Suppressor macrophage treated with lipopolysaccharide for 4 hours (primary cell): ENCODE results near the gene FADS6.
A peak's percentile ranks its signal among the peaks of the same experiment; 100 is the strongest.

Experiments
- DNase-seq: peaks from one replicate; pipeline ENCODE4 v3.0.0-alpha.2; 2020

The FADS6 gene, protein sequence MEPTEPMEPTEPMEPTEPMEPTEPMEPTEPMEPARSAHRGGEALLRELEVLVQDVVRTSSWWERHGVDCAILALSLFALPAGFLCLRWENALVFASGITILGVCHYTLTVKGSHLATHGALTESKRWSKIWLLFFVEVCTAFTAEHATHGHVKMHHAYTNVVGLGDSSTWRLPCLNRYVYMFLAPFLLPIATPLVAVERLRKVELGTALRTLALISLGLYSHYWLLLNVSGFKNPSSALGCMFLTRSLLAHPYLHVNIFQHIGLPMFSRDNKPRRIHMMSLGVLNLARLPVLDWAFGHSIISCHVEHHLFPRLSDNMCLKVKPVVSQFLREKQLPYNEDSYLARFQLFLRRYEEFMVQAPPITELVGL

DNA sequence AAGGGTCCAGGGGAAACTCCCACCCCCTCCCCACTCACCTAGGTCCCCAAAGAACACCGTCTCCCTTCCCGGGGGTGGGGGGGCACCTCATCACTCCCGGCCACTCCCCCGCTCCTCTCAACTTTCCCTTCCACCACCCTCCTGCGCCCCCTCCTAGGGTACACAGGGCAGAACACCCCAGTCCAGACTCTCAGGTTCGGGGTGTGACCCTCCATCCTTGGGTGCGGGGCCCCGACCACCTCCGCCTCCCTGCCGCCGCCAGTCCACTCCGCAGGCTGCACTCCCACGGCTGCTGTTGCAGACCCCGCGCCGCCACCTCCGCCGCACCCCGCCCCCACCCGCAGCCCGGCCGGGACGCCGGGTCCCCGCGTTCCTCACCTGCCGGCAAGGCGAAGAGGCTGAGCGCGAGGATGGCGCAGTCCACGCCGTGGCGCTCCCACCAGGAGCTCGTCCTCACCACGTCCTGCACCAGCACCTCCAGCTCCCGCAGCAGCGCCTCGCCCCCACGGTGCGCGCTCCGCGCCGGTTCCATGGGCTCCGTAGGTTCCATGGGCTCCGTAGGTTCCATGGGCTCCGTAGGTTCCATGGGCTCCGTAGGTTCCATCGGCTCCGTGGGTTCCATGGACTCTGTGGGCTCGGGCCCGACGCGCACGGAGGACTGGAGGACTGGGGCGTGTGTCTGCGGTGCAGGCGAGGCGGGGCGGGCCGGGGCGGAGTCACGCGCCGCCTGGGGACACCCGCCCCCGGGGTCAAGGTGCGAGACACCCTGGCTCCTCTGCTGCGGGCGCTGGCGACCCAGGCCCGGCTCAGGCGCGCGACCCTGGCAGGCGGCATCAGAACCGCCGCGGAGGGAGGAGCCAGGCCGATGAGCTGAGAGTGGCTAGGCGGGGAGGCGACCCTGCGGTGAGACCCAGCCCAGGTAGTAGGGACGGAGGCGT lies at the start of gene FADS6:
TSS of gene FADS6 (minus strand) at position 660 of the 938 bp plus-strand sequence. CDS start at position 622, 38 bp downstream.
- no peak for DNase-seq

DNA sequence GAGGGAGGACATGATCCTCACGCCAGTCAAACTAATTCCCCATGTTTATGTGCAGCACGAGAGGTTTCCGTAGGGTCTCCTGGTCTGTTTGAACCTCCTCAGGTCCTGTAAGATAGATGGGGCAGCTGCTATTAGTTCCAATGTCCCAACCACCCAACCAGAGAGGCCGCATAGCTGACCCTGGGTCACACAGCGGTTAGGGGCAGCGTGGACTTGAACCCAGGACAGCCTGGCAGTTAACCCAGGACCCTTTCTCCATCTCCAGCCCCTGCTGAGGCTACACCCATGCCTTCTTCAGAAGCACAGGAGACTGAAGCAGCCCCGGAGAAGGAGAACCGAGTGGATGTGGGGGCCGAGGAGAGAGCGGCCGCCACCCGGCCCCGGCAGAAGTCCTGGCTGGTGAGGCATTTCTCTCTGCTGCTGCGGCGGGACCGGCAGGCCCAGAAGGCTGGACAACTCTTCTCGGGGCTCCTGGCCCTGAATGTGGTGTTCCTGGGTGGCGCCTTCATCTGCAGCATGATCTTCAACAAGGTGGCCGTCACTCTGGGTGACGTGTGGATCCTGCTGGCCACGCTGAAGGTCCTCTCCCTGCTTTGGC lies 47.8 kb upstream of the FADS6 start:
- no peak for DNase-seq

DNA sequence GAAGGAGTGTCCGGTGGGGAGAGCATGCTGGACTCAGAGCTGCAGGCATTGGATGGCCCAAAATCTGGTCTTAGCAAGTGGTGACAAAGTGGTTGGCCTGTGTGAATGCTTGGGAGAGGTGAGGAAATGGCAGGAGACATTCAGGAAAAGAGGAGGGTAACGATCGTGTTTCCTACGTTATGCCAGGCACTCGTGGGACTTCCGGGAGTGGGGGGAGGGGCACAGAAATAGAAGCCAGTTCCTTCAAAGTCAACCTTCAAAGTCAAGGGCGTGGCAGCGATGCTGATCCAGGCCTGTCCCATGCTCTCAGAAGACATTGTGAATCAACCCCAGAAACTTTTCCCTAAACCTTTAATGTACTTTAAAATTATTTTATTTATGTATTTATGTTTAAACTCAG lies 46.1 kb upstream of the FADS6 start:
- no peak for DNase-seq

DNA sequence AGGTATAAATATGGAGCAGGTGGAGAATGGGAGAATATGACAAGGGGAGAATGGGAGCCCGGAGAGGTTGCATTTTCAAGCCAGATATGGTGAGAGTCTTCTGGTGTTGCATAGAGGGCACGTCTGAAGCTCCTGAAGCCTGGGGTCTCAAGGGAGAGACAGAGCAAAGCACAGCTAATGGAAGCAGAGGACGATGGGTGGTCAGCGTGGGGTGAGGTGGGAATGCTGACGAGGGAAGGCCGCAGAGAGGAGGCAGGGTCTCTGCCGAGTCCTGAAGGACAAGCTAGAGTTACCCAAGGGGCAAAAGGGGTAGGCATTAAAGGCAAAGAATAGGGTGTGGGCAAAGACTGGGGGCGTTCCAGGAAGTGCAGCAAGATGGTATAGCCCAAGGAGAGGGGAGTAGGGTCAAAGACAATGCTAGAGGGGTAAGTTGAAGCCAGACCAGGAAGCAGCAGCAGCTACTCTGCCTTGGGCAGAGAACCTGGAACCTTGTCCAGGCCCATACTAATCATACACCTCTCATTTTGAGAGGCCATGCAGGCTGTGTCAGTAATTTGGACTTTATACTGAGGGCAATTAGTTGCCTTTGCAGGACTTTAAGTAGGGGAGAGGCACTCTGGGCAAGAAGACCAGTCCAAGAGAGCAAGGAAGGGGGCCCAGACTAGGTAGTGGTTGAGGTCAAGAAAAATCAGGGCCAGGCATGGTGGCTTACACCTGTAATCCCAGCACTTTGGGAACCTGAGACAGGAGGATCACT lies 44.9 kb upstream of the FADS6 start:
- no peak for DNase-seq

DNA sequence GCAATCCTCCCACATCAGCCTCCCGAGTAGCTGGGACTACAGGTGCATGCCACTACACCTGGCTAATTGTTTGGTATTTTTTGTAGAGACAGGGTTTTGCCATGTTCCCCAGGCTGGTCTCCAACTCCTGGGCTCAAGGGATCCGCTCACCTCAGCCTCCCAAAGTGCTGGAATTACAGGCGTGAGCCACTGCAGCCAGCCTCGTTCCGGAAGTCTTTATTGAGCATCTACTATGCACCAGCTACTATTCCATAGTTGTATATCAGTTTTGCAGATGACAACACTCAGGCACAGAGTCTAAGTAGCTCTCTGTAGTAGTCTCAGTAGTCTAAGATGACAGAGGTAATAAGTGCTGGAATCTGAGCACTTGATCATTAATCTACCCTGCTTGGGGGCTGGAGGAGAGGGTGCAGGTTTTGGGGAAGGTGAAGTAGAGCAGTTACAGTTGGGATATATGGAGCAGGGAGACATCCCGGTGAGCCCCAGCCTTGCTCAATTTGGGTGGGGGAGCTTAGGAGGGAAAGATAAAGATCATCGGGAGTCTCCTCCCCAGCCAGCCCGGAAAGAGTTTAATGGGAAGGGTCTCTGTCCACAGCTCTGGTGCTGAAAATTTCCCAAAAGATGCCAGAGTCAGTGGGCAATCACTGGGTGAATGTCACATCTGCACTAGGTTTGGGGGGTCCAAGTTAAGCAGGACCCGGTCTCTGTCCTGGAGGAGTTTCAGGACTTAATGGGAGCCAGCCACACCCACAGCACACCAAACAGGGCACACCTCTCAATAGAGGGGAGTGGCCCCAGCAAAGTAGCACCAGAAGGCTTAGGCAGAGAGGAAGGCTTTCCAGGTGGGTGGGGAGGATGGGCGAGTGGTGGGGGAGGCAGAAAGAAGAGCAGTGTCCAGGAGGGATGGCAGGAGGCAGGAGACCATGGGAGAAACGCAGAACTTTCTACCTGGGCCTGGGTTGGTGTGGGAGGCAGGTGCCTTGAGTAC lies 43.9 kb upstream of the FADS6 start:
- DNase-seq, result no peak

DNA sequence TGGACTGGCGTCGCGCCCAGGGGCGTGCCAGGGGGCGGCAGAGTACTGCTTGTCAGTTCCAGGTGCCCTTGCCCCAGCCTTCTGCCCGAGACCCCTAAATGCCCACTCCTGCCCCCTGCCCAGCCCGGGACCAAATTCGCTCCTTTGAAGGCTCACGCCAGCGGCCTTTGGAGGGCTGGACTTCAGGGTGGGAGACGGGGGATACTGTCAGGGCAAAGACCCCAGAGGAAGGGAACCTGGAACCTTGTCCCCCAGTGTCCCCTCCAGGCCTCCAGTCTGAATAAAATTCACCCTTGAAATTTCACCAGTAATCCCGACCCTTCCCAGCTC lies 43.0 kb upstream of the FADS6 start:
- DNase-seq, result no peak

DNA sequence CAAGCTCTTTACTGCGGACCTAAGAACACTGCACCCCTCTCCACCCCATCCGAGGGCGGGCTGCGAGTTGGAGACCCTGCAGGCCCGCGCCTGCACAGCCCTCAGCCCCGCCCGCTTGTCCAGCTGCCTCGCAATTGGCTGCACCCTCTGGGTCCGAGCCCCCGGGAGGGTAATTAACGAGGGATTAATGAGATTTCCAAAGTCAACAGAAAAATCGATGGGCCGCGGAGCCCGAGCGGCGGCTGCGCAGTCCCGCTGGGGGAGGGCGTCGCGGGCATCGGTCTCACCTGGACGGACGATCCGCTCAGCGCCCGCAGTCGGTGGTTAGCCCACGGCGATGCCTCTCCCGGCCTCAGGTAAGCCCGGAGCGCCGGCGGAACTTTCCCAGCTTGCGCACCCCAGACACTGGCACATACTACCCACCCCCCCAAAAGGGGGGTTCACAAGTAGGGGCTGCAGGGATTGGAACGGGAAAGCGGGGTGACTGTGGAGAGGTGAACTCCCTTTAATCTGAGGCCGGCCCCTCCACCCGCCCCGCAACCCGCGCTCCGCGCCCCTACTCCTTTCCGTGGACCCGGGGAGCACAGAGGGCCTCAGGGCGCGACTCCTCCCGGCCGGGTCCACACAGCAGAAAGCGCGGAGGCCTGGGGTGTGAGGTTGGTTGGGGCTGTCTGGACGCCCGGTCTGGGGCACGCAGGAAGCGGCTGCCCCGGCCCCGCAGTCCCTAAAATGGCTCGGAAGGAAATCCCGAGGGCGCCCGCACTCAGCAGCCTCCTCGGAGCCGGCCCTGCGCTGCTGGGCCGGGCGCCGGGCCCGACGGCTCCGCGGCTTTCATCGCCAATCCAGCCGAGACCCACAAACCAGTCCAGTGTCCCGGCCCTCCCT lies 42.4 kb upstream of the FADS6 start, which contains the start of gene OTOP3:
TSS of gene OTOP3 (plus strand) at position 314 of the 885 bp plus-strand sequence. CDS start at position 338, 24 bp downstream.
- DNase-seq, result no peak

DNA sequence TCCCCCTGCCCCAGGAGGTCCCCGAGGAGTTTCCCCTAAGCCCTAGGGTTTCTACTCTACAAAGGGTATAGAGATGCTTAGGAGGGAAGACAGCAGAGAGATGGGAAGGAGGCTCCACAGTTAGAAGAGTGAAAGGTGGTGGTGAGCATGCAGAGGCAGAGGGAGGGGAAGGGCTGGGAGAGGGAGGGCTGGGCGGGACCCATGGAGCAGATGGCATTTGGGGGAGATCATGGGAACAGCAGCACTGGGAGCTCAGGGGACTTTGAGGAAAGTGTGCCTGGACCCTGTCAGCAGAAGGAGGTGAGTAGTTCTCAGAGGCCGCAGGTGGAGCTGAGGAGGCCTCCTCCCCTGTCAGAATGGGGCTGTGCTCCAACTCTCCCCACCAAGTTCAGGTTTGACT lies 41.6 kb upstream of the FADS6 start:
- DNase-seq, result no peak

DNA sequence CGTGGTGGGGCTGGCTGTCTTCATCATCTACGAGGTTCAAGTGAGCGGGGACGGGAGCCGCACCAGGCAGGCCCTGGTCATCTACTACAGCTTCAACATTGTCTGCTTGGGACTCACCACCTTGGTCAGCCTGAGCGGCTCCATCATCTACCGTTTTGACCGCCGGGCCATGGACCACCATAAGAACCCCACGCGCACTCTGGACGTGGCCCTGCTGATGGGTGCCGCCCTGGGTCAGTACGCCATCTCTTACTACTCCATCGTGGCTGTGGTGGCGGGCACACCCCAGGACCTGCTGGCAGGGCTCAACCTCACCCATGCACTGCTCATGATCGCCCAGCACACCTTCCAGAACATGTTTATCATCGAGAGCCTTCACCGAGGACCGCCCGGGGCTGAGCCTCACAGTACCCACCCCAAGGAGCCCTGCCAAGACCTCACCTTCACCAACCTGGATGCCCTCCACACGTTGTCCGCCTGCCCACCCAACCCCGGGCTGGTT lies 37.2 kb upstream of the FADS6 start:
- DNase-seq, result no peak

DNA sequence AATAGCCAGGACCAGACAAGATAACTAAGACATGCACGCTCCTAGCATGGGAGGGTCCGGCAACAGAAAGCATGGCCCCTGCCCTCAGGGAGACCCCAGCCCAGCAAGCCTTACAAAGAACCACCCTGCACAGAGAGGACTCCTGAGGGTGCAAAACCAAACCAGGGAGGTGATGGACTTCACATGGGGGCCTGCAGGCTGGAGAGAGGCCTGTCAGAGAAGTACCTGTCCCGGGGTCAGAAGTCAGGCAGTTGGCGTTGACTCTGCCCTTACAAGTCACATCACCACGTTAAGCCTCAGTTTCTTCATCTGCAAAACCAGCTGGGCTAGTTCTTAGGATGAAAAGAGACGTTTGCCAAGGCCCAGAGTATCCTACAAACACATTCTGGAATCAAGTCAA lies 35.4 kb upstream of the FADS6 start:
- no peak for DNase-seq

DNA sequence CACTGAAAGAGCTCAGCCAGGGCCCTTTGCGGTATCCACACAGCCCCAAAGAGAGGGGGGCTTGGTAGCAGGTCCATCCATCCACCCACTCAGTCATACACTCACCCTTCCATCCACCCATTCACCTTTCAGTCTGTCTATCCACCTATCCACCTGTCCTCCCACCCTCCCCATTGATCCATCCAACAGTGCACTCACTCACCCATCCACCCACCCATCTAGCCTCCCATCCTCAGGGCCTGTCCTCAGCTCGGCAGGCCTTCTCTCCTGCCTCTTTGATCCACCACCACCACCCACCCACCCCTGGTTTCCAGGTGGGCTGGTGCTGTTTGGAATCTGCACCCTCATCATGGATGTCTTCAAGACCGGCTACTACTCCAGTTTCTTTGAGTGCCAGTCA lies 31.8 kb upstream of the FADS6 start:
- DNase-seq, result no peak

DNA sequence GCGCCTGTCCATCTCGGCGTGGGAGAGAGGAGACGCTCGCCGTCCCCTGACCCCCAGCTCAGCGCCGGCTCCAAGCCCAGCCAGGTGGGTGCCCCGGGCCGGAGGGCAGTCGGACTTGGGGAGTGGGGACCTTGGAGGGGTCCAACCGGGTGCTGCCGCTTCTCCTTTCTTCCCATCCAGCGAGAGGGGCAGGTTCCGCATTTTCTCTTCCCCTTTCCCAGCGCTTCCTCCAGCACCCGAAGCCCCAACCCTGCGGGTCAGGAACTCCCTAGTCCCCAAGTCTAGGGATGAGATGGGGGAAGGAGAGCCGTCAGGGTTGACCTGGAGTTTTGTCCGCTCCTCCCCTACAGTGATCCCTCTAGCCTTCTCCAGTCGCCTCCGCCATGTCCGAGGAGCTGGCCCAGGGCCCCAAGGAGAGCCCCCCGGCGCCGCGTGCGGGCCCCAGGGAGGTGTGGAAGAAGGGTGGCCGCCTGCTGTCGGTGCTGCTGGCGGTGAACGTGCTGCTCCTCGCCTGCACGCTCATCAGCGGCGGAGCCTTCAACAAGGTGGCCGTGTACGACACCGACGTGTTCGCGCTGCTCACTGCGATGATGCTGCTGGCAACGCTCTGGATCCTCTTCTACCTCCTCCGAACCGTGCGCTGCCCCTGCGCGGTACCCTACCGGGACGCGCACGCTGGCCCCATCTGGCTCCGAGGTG lies 31.0 kb upstream of the FADS6 start, which contains the start of gene OTOP2:
TSS of gene OTOP2 (plus strand) at position 24 of the 699 bp plus-strand sequence. CDS start at position 384, 360 bp downstream.
- DNase-seq, result peak; percentile 70

DNA sequence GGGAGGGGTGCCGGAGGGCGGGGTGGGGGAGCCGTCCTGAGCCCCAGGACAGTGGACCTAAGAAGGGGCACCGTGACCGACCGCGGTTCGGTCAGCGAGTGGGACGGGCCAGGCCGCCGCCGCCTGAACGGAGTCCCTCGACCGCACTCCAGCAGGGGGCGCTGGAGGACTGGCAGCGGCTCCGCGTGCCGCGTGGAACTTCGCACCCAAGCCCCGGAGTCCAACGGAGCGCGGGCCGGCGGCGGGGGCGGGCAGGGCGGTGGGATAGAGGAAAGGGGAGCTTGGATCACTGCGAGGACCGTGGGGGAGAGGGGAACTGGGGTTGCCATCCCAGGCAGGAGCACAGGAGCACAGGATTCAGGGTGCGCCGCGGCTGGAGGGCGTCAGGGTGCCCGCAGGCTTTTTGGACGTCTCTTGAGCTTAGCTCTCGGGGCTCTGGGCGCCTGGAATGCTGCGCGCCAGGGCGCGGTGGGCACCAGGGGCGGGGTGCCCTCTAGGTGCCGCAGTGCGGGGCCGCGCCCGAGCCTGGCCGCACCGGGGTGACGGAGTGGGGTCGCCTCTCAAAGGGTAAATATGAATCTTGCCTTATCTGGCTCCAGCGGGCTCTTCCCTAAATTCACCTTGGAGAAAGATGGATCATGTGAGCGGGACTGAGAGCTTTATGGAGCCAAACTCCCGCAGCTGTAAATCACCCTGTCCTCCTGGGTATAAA lies 30.3 kb upstream of the FADS6 start:
- DNase-seq, result peak; percentile 82

DNA sequence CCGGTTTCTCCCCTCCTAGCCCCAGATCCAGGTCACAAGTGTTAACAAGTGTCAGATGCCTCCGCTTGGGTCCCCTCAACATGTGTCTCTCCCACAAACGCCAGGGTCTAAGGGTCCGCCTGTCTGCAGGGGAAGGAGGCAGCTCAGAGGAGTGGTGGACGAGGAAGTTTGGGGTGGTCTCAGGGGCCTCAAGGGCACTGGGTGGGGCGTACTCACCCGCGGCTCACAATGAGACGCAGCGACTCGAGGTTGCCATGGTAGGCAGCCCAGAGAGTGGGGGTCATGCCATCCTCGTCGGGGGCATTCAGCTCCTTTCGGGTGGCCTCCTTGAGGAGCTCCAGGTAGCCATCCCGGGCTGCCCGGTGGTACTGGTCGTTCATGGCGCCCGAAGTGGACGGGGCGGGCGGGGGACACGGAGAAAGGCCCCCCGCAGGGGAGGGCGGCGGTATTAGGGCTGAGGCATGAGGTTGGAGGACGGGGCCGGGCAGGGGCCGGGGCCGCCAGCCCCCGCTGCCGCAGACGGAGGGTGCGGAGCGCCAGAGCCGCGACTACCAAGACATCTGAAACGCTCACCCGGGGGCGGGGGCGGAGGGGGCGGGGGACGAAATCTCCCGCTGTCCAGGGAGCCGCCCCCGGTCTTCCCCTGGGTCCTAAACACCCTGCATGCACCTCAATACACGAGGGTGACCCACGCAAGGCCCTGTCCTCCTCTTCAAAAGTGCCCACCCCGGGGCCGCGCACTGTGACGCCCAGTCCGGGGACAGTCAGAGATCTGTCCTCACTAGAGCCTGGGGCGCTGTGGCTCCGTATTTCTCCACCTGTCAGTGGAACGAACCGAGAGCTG lies 29.5 kb upstream of the FADS6 start, which contains the start of gene USH1G:
TSS of gene USH1G (minus strand) at position 562 of the 844 bp plus-strand sequence. CDS start at position 380, 182 bp downstream.
- no peak for DNase-seq

DNA sequence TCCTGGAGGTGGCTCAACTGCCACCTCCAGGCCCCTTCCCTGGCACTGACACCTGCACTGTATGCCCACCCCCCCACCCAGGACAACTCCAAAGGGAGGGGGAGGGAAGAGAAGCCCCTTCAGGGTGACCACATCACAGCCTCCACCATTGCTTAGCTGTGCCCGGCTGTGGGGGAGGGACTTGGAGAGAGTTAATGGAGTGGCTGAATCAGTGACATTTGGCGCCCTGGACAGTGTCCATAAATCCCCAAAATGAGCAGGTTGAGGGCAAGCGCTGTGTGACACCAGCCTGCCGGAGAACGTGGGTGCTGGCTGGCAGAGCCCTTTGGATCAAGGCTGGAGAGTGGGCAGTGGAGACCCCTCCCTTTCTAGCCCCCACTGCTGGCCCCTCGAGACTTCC lies 28.7 kb upstream of the FADS6 start:
- DNase-seq, result no peak

DNA sequence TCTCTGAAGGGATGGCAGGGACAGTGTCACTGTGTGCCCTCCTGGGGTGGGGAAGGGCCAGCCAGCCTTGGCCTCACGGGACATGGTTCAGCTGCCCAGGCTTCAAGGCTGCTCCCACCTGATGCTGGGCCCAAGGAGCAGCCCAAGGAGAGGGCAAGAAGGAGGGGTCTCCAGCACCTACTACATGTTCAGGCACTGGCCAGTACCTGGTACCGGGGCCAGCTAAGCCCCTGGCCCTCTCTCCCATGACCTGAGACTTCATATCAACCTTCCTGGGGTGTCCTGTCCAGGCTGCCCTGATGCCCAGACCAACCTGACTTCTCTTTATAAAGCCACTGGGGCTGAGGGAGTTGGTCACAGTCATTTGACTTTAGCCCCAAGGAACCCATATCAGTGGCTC lies 28.3 kb upstream of the FADS6 start:
- no peak for DNase-seq

DNA sequence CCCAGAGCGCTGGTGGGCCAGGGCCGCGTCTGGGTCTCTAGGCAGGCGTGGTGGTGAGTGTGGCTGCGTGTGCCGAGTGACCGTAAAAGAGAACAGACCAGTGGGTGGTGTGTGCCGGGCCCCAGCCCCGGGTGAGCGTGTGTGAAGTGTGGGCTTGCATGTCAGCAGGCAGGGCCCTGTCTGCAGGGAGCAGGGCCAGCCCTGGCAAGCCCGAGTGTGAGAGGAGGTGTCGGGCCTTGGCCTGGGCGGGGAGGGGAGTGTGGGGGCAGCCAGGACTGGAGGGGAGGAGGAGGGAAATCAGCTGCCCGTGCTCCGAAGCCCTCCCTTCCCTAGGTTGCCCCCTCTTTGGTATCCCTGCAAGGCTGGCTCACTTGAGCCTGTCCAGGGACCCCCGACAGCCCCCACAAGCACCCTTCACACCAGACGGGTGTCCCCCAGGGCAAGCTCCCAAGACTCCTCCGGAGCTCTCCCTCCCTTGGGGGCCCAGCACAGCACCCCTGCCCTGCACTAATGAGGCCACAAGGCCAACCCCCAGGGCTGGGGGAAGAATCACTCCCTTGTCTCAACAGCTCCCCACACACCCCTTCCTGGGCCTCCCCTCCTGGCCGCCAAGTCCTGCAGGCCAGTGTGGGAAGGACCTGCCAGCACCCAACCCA lies 27.7 kb upstream of the FADS6 start:
- no peak for DNase-seq
